ENCODE measurements around the gene GATD1.

DNA sequence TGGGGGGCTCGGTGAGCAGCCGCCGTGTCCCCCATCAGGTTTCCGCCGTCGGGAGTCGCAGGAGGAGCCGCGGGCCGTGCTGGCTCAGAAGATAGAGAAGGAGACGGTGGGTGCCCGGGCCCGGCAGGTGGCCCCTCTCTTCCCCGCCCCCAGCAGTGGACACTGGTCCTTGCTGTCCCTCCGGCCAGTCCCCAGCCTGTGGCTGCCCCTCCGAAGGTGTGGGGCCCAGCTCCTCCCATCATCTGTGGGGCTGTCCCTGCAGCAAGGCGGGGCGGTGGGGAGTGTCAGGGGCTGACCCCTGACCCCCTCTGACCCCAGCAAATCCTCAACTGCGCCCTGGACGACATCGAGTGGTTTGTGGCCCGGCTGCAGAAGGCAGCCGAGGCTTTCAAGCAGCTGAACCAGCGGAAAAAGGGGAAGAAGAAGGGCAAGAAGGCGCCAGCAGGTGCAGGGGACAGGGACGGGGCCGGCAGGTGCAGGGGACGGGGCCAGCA is 56.0 kb downstream of the GATD1 start:
- TF ChIP-seq, protein P1, sequence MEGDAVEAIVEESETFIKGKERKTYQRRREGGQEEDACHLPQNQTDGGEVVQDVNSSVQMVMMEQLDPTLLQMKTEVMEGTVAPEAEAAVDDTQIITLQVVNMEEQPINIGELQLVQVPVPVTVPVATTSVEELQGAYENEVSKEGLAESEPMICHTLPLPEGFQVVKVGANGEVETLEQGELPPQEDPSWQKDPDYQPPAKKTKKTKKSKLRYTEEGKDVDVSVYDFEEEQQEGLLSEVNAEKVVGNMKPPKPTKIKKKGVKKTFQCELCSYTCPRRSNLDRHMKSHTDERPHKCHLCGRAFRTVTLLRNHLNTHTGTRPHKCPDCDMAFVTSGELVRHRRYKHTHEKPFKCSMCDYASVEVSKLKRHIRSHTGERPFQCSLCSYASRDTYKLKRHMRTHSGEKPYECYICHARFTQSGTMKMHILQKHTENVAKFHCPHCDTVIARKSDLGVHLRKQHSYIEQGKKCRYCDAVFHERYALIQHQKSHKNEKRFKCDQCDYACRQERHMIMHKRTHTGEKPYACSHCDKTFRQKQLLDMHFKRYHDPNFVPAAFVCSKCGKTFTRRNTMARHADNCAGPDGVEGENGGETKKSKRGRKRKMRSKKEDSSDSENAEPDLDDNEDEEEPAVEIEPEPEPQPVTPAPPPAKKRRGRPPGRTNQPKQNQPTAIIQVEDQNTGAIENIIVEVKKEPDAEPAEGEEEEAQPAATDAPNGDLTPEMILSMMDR (IDR thresholded peaks at IDR 0.05; ENCODE audit: low read length), result no peak
- no peak for TF ChIP-seq EZH2 (optimal IDR thresholded peaks at IDR 0.05; ENCODE audit: low read depth, low read length)

Measured in MM.1S (cell line).